Measurements from ENCODE around the gene DESI1. TPM values are rescaled to one million over a fixed set of nuclear protein-coding genes. Genes with fewer than 3 reads are reported as not detected.
A peak's percentile ranks its signal among the peaks of the same experiment; 100 is the strongest.

The DESI1 gene
- total RNA-seq, 1 donor from 2014 or later, result 29.8 TPM

DNA sequence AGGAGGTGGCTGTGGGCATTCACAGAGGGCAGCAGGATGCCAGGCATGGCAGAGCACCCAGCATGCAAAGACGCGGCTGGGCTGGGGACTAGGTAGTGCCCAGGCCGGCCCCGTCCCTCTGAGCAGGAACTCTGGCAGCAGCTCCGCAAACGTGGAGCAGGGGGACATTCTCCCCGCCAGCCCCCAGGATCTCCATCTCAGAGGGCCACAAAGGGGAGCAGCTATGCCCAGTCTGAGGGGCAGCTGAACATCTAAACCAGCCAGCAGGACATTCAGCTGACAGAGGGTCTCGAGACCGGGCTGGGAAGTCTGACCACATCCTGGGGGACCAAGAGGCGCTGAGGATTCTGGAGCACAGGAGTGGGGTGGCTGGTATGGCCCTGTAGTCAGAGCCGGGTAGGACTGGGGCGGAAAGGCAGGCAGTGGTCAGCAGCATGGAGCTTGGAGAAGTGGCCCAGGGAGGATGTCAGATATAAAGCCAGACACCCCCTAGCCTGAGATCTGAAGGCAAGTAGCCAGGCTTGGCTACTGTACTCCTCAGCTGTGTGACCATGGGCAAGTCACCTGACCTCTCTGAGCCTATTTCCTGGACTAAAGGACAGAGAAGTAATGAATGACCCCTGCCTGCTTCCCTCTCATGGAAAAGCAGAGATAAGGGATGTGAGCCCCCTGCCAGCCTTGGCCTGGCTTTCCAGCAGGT is 41.4 kb downstream of the DESI1 start:
- H3K9me3 Mint-ChIP-seq (ENCODE audit: low read depth), result no peaks in the 10 kb centered on the region
- TF ChIP-seq, protein P1, sequence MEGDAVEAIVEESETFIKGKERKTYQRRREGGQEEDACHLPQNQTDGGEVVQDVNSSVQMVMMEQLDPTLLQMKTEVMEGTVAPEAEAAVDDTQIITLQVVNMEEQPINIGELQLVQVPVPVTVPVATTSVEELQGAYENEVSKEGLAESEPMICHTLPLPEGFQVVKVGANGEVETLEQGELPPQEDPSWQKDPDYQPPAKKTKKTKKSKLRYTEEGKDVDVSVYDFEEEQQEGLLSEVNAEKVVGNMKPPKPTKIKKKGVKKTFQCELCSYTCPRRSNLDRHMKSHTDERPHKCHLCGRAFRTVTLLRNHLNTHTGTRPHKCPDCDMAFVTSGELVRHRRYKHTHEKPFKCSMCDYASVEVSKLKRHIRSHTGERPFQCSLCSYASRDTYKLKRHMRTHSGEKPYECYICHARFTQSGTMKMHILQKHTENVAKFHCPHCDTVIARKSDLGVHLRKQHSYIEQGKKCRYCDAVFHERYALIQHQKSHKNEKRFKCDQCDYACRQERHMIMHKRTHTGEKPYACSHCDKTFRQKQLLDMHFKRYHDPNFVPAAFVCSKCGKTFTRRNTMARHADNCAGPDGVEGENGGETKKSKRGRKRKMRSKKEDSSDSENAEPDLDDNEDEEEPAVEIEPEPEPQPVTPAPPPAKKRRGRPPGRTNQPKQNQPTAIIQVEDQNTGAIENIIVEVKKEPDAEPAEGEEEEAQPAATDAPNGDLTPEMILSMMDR (IDR thresholded peaks at IDR 0.05), result no peak
- no peaks in the 10 kb centered on the region for H3K27me3 Mint-ChIP-seq (ENCODE audit: low read depth)
- peaks cover 6% of the 10 kb centered on the region for H3K4me1 Mint-ChIP-seq (ENCODE audit: low read depth)
- no peak for DNase-seq (ENCODE audit: low spot score)
- peaks cover 23% of the 10 kb centered on the region for H3K36me3 Mint-ChIP-seq (ENCODE audit: low read depth)
- no peak overlapping the region for H3K4me3 Mint-ChIP-seq (ENCODE audit: unreplicated experiment)
- H3K27ac Mint-ChIP-seq (ENCODE audit: unreplicated experiment), result peak overlapping the region; percentile 41

DNA sequence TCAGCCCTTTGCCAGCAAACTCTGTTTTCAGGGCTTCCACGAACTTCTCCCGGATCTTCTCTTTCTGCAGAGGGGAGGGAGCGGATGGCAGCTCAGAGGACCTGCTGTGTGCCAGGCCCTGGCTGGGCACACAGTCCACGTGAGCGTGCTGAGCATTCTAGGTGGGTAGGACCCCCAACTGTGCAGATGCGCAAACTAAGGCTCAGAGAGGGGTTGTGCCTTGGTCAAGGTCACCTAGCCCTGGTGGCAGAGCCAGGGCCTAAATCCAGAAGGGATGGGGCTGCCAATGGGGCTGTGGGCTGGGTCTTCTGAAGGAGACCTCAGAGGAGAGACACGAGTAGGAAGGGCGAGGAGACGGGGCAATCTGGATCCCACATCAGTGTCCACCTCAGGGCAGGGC is 42.0 kb downstream of the DESI1 start:
- DNase-seq (ENCODE audit: low spot score), result no peak
- peaks cover 21% of the 10 kb centered on the region for H3K36me3 Mint-ChIP-seq (ENCODE audit: low read depth)
- H3K27ac Mint-ChIP-seq (ENCODE audit: unreplicated experiment), result no peak overlapping the region
- no peaks in the 10 kb centered on the region for H3K27me3 Mint-ChIP-seq (ENCODE audit: low read depth)
- TF ChIP-seq, protein P1 (IDR thresholded peaks at IDR 0.05), result no peak
- no peaks in the 10 kb centered on the region for H3K9me3 Mint-ChIP-seq (ENCODE audit: low read depth)
- peaks cover 6% of the 10 kb centered on the region for H3K4me1 Mint-ChIP-seq (ENCODE audit: low read depth)
- H3K4me3 Mint-ChIP-seq (ENCODE audit: unreplicated experiment), result no peak overlapping the region

DNA sequence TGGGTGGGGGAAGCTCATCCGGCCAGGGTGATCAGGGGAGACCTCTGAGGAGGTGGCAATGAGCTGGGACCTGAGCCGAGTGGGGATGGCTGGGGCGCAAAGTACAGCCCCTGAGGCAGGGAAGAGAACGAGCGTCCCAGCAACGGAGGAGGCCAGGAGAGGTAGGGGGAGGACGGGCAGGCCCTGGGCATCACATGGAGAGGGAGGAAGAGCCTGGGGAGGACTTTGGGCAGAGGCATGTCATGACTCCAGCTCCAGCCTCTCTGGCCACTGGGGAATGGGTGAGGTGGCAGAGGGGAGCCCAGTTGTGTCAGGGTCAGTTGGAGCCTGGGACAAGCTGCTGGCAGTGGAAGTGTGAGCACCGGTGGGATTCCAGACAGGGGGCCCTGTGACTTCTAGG is 42.7 kb downstream of the DESI1 start:
- DNase-seq (ENCODE audit: low spot score), result no peak
- Mint-ChIP-seq H3K9me3 (ENCODE audit: low read depth) (no peaks in the 10 kb centered on the region), H3K4me1 (ENCODE audit: low read depth) (peaks cover 6% of the 10 kb centered on the region), H3K27me3 (ENCODE audit: low read depth) (no peaks in the 10 kb centered on the region), H3K36me3 (ENCODE audit: low read depth) (peaks cover 19% of the 10 kb centered on the region), H3K4me3 (ENCODE audit: unreplicated experiment) (no peak overlapping the region), H3K27ac (ENCODE audit: unreplicated experiment) (peak overlapping the region; percentile 54)
- TF ChIP-seq, protein P1 (IDR thresholded peaks at IDR 0.05), result no peak

DNA sequence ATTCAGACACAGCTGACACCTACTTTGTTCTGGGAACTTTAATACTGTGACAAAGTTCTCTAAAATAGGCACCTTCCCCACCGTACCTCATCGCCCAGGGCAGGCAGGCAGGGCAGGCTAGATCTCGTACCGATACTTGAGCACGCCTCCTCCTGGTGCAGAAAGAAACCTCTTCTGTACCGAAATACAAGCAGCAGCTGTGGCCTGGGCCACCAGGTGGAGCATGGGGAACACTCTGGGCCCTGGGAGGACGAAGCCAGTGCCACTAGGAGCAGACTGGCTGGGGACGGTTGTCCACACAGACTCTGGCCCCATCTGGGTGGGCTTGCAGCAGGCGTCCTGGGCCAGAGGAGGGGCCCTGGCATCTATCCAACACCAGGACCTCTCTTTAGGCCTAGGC is 44.0 kb downstream of the DESI1 start:
- H3K27ac Mint-ChIP-seq (ENCODE audit: unreplicated experiment), result no peak overlapping the region

DNA sequence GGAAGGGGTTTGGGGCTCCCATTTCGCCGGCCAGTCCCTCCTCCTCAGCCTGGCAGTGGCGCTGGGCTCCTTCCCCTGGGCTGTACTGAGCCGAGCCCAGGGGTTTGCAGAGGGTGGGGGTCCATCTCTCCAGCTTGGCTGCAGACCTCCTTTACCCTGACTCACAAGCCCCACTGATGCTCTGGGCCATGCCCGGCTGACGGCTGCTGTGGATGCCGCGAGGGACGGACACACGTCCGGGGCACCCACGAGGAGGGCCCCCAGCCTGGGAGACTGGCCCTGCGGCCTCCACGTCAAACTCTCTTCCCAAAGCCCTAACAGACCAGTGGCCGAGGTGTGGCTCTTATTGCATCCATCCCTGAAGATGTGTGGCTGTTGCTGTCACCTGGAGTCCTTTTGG is 45.3 kb downstream of the DESI1 start:
- Mint-ChIP-seq H3K27me3 (ENCODE audit: low read depth) (no peaks in the 10 kb centered on the region), H3K9me3 (ENCODE audit: low read depth) (no peaks in the 10 kb centered on the region), H3K4me1 (ENCODE audit: low read depth) (no peaks in the 10 kb centered on the region), H3K4me3 (ENCODE audit: unreplicated experiment) (no peak overlapping the region), H3K27ac (ENCODE audit: unreplicated experiment) (no peak overlapping the region), H3K36me3 (ENCODE audit: low read depth) (peaks cover 15% of the 10 kb centered on the region)
- TF ChIP-seq, protein P1 (IDR thresholded peaks at IDR 0.05), result no peak
- no peak for DNase-seq (ENCODE audit: low spot score)

More for the DNA sequence above, 44.0 kb downstream of the DESI1 start:
- peaks cover 15% of the 10 kb centered on the region for H3K36me3 Mint-ChIP-seq (ENCODE audit: low read depth)
- no peaks in the 10 kb centered on the region for H3K9me3 Mint-ChIP-seq (ENCODE audit: low read depth)
- no peak overlapping the region for H3K4me3 Mint-ChIP-seq (ENCODE audit: unreplicated experiment)
- TF ChIP-seq, protein P1 (IDR thresholded peaks at IDR 0.05), result peak; percentile 78
- no peaks in the 10 kb centered on the region for H3K27me3 Mint-ChIP-seq (ENCODE audit: low read depth)
- no peak for DNase-seq (ENCODE audit: low spot score)
- no peaks in the 10 kb centered on the region for H3K4me1 Mint-ChIP-seq (ENCODE audit: low read depth)
